A549 (cell line): ENCODE measurements around the gene SLC66A2.

Experiments used
- EHF ChIP-seq: fragments of 250-450 bp; sonication (Bioruptor Pico); IDR thresholded peaks from 2 replicates; pipeline ENCODE4 v1.5.0; 2020; ENCODE audit warnings: mild to moderate bottlenecking
- EHMT2 ChIP-seq: fragments of 200-600 bp; sonication (generic); IDR thresholded peaks from 2 replicates; pipeline ENCODE4 v1.6.1; 2016; ENCODE audit warnings: antibody characterized with exemption, low read depth, mild to moderate bottlenecking, moderate library complexity
- HOXA7 ChIP-seq: fragments of 250-450 bp; sonication (Bioruptor Pico); IDR thresholded peaks from 2 replicates; pipeline ENCODE4 v1.5.0; 2020; ENCODE audit warnings: mild to moderate bottlenecking, moderate library complexity
- RCOR1 ChIP-seq: fragments of 150-350 bp; IDR thresholded peaks from 2 replicates; pipeline ENCODE4 v1.6.1; 2014; ENCODE audit warnings: antibody characterized with exemption, low read length, low read depth
- TF ChIP-seq, protein P1 (sequence below): fragments of >200 bp; sonication (Bioruptor Twin); formaldehyde crosslinking; IDR thresholded peaks from 3 replicates; pipeline ENCODE4 v1.5.1; 2016
- TF ChIP-seq, protein P2 (sequence below): fragments of 200-600 bp; sonication (generic); IDR thresholded peaks from 2 replicates; pipeline ENCODE4 v1.6.1; 2016; ENCODE audit warnings: antibody characterized with exemption, mild to moderate bottlenecking, moderate library complexity

DNA sequence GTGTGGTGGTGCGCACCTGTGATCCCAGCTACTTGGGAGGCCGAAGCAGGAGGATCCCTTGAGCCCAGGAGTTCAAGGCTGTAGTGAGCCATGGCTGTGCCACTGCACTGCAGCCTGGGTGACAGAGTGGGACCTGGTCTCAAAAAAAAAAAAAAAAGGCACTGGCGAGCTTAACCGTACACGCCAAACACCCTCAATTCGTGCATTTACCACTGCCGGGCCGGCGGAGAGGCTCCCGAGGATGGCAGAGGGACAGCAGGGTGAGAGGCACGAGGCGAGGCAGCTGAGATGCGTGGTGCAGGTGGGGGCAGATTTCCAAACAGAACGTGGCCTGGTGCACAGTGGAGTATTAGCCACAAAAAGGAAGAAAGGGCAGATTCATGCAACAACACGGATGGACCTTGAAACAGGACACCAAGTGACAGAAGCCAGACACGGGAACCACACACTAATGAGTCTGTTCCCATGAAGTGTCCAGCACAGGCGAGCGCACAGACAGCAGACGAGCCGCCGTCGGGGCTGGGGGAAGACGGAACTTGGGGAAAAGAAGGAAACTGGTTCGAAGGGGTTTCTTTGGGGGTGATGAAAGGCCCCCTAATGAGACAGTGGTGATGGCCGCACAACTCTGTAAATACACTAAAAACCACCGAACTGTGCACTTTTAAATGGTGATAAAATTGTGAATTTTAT is 27.4 kb downstream of the SLC66A2 start:
- TF ChIP-seq EHMT2 (no peak), EHF (CRISPR knock-in tag) (no peak), RCOR1 (no peak), HOXA7 (CRISPR knock-in tag) (no peak)
- TF ChIP-seq, protein P1, sequence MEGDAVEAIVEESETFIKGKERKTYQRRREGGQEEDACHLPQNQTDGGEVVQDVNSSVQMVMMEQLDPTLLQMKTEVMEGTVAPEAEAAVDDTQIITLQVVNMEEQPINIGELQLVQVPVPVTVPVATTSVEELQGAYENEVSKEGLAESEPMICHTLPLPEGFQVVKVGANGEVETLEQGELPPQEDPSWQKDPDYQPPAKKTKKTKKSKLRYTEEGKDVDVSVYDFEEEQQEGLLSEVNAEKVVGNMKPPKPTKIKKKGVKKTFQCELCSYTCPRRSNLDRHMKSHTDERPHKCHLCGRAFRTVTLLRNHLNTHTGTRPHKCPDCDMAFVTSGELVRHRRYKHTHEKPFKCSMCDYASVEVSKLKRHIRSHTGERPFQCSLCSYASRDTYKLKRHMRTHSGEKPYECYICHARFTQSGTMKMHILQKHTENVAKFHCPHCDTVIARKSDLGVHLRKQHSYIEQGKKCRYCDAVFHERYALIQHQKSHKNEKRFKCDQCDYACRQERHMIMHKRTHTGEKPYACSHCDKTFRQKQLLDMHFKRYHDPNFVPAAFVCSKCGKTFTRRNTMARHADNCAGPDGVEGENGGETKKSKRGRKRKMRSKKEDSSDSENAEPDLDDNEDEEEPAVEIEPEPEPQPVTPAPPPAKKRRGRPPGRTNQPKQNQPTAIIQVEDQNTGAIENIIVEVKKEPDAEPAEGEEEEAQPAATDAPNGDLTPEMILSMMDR = no peak
- TF ChIP-seq, protein P2, sequence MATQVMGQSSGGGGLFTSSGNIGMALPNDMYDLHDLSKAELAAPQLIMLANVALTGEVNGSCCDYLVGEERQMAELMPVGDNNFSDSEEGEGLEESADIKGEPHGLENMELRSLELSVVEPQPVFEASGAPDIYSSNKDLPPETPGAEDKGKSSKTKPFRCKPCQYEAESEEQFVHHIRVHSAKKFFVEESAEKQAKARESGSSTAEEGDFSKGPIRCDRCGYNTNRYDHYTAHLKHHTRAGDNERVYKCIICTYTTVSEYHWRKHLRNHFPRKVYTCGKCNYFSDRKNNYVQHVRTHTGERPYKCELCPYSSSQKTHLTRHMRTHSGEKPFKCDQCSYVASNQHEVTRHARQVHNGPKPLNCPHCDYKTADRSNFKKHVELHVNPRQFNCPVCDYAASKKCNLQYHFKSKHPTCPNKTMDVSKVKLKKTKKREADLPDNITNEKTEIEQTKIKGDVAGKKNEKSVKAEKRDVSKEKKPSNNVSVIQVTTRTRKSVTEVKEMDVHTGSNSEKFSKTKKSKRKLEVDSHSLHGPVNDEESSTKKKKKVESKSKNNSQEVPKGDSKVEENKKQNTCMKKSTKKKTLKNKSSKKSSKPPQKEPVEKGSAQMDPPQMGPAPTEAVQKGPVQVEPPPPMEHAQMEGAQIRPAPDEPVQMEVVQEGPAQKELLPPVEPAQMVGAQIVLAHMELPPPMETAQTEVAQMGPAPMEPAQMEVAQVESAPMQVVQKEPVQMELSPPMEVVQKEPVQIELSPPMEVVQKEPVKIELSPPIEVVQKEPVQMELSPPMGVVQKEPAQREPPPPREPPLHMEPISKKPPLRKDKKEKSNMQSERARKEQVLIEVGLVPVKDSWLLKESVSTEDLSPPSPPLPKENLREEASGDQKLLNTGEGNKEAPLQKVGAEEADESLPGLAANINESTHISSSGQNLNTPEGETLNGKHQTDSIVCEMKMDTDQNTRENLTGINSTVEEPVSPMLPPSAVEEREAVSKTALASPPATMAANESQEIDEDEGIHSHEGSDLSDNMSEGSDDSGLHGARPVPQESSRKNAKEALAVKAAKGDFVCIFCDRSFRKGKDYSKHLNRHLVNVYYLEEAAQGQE = no peak
